GM19035 (cell line): ENCODE measurements around the gene ABCB6.
A peak's percentile ranks its signal among the peaks of the same experiment; 100 is the strongest.

ENCODE experiments used
- ATAC-seq: cut with Tn5 transposase; IDR thresholded peaks from one replicate; pipeline ENCODE4 v1.9.1; 2021; ENCODE audit not compliant: unreplicated experiment

The ABCB6 gene

GRCh38 chr2:219171231-219171651 is 47.5 kb downstream of the ABCB6 start:
- ATAC-seq, result no peak

- no peak for ATAC-seq
These were observed 48.7 kb downstream of the ABCB6 start, which contains the start of gene SLC23A3 for GRCh38 chr2:219169930-219170654. Gene SLC23A3, minus strand, starts transcription at chr2:219170029. Its CDS starts 45 bp downstream, at chr2:219169984.

DNA sequence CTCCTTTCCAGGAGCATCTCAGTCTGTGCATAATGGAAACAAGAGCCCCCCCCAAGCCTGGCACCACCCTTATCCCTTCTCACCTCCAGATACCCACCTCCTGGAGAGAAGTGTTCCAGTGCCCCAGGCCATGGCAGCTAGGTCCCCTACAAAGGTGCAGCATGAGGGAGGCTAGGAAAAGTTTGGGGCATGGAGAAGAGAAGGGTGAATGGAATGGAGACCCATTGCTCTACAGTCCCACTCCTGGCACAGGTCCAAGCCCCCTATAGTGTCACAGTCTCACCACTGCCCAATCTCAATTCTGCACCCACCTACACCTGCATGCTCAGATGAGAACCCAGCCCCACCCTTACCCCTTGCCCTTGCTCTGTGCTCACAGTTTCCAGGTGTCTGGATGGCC is 49.8 kb downstream of the ABCB6 start:
- no peak for ATAC-seq

DNA sequence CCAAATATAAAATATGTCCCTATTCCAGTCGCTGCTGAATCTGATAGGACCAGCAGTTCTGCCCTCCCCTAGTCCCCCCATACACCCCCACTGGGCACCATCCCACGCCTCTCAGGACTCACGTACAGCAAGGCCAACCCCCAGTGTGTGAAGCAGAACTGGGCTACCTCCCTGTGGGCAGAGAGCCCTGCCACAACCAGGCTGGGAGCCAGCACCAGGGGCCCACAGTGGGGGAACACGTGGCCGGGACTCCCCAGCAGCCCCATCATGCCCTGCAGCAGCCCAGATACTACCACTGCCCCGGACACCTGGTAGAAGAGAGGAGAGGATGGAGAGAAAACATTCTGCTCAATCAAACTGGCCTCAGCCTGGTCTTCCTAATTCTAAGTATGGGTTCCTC is 50.2 kb downstream of the ABCB6 start:
- ATAC-seq, result no peak

DNA sequence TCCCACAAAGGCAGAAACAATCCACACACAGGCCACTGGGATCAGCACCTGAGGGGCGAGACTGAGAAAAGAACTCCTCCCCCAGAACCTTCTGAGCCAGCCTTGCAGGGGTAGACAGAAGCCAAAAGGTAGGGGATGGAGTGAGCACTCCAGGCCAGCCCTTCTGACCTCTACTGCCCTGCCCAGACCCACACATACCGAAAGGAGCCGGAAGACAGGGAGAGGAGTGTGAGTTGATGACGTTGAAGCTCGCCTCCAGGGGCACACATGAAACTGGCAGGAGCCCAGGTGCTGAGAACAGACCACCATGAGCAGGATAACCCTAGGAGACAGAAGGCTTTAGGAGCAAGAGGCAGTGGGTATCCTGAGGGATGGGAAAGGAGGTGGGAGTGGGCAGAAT is 50.8 kb downstream of the ABCB6 start:
- ATAC-seq, result no peak

GRCh38 chr2:219165058-219165911 is 53.5 kb downstream of the ABCB6 start:
- no peak for ATAC-seq

GRCh38 chr2:219163156-219163555 is 55.6 kb downstream of the ABCB6 start:
- no peak for ATAC-seq

DNA sequence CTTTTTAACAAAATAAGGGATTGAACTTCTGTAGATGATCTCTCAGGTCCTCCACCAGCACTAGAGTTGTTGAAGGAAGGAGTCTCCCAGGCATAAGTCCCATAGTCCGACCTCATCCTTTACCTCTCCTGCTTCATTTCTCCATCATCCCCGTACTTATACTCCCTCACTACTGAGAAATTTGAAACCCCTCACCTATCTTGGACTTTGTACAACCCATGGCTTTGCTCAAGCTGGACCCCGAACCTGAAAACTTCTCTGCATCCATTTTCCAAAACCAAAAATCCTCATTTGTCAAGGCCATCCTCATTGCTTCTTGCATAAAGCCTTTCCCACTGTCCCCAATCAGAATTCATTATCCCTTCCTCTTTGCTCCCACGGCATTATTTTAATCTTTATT is 57.7 kb downstream of the ABCB6 start:
- no peak for ATAC-seq

GRCh38 chr2:219160186-219161017 is 58.4 kb downstream of the ABCB6 start, which contains the start of gene NHEJ1:
Gene NHEJ1, minus strand, starts transcription at chr2:219160815. Its CDS starts 2,453 bp downstream, at chr2:219158362.
- ATAC-seq, result peak; percentile 88
